Neural progenitor cell (in vitro differentiated cells): ENCODE data around the gene USP15.

Source experiments
- EZH2 ChIP-seq: fragments of 200-600 bp; sonication (generic); IDR thresholded peaks from 2 replicates; pipeline ENCODE4 v1.6.1; 2017; ENCODE audit warnings: antibody characterized with exemption, mild to moderate bottlenecking, moderate library complexity
- EZH2phosphoT487 ChIP-seq: fragments of 200-600 bp; sonication (generic); IDR thresholded peaks from 2 replicates; pipeline ENCODE4 v1.6.1; 2017; ENCODE audit warnings: antibody characterized with exemption
- TF ChIP-seq, protein P1 (sequence below): fragments of 200-600 bp; sonication (generic); IDR thresholded peaks from 2 replicates; pipeline ENCODE4 v1.5.1; 2017; ENCODE audit warnings: antibody characterized with exemption, mild to moderate bottlenecking

DNA sequence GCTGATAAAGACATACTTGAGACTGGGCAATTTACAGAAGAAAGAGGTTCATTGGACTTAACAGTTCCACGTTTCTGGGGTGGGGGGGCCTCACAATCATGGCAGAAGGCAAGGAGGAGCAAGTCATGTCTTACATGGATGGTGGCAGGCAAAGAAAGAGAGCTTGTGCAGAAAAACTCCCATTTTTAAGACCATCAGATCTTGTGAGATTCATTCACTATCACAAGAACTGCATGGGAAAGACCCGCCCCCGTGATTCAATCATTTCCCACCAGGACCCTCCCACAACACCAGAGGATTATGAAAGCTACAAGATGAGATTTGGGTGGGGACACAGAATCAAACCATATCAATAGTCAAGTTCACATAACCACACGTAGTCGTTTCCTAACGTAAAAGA is 85.5 kb downstream of the USP15 start:
- TF ChIP-seq, protein P1, sequence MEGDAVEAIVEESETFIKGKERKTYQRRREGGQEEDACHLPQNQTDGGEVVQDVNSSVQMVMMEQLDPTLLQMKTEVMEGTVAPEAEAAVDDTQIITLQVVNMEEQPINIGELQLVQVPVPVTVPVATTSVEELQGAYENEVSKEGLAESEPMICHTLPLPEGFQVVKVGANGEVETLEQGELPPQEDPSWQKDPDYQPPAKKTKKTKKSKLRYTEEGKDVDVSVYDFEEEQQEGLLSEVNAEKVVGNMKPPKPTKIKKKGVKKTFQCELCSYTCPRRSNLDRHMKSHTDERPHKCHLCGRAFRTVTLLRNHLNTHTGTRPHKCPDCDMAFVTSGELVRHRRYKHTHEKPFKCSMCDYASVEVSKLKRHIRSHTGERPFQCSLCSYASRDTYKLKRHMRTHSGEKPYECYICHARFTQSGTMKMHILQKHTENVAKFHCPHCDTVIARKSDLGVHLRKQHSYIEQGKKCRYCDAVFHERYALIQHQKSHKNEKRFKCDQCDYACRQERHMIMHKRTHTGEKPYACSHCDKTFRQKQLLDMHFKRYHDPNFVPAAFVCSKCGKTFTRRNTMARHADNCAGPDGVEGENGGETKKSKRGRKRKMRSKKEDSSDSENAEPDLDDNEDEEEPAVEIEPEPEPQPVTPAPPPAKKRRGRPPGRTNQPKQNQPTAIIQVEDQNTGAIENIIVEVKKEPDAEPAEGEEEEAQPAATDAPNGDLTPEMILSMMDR, result no peak
- TF ChIP-seq EZH2phosphoT487, result no peak
- TF ChIP-seq EZH2, result no peak
